Dermis blood vessel endothelial cell (primary cell): Measurements from ENCODE around the gene MTARC1. TPM values are rescaled to one million over a fixed set of nuclear protein-coding genes. Genes with fewer than 3 reads are reported as not detected.

Experiments used
- DNase-seq: peaks from one replicate; pipeline ENCODE4 v3.0.0; 2010
- total RNA-seq: library from RNA; depleted of rRNA; stranded (reverse); fragments of >200 nt; gene quantifications from 2 replicates; pipeline ENCODE4 v1.2.3, GENCODE V29; 2014

MTARC1 gene
- 1.9 and 3.9 TPM in 2 replicates for total RNA-seq

- peak; percentile 57 for DNase-seq
Measured at GRCh38 chr1:220786337-220787068, at the start of gene MTARC1. Gene MTARC1, plus strand, starts transcription at chr1:220786913. Its CDS starts 32 bp downstream, at chr1:220786945.

GRCh38 chr1:220741349-220741748 is 45.4 kb upstream of the MTARC1 start:
- DNase-seq = no peak

- DNase-seq = no peak
Measured at GRCh38 chr1:220741825-220742224, 44.9 kb upstream of the MTARC1 start.

GRCh38 chr1:220742520-220742919 is 44.2 kb upstream of the MTARC1 start:
- no peak for DNase-seq

- DNase-seq = no peak
Measured at GRCh38 chr1:220746851-220747250, 39.9 kb upstream of the MTARC1 start.

- no peak for DNase-seq
Measured at GRCh38 chr1:220747437-220748088, 39.1 kb upstream of the MTARC1 start.

GRCh38 chr1:220748089-220748934 is 38.4 kb upstream of the MTARC1 start, which contains the start of gene MTARC2:
Gene MTARC2, plus strand, starts transcription at chr1:220748322. Its CDS starts 210 bp downstream, at chr1:220748532.
- peak; percentile 77 for DNase-seq

GRCh38 chr1:220748936-220749335 is 37.8 kb upstream of the MTARC1 start:
- DNase-seq = no peak

- DNase-seq = peak; percentile 49
Measured at GRCh38 chr1:220750131-220750515, 36.6 kb upstream of the MTARC1 start.

GRCh38 chr1:220751111-220751510 is 35.6 kb upstream of the MTARC1 start:
- no peak for DNase-seq

GRCh38 chr1:220754212-220754917 is 32.3 kb upstream of the MTARC1 start:
- DNase-seq = no peak

- DNase-seq = no peak
Measured at GRCh38 chr1:220754918-220755295, 31.8 kb upstream of the MTARC1 start.

GRCh38 chr1:220755309-220755708 is 31.4 kb upstream of the MTARC1 start:
- no peak for DNase-seq

- DNase-seq = no peak
Measured at GRCh38 chr1:220757441-220757840, 29.3 kb upstream of the MTARC1 start.

- no peak for DNase-seq
Measured at GRCh38 chr1:220759147-220759546, 27.6 kb upstream of the MTARC1 start.

GRCh38 chr1:220761688-220762427 is 24.9 kb upstream of the MTARC1 start:
- DNase-seq = no peak

- DNase-seq = no peak
Measured at GRCh38 chr1:220764757-220765156, 22.0 kb upstream of the MTARC1 start.

- no peak for DNase-seq
Measured at GRCh38 chr1:220767312-220768125, 19.2 kb upstream of the MTARC1 start.

GRCh38 chr1:220768126-220768601 is 18.5 kb upstream of the MTARC1 start:
- DNase-seq = no peak

GRCh38 chr1:220769205-220769604 is 17.5 kb upstream of the MTARC1 start:
- DNase-seq = no peak
